ENCODE results near the gene EPB41. TPM values are rescaled to one million over a fixed set of nuclear protein-coding genes. Genes with fewer than 3 reads are reported as not detected.
A peak's percentile ranks its signal among the peaks of the same experiment; 100 is the strongest.
"Not testable (repeated sequence)": the region's sequence is repeated elsewhere in the genome, so short reads cannot be mapped to it uniquely, and the experiment has no call there.

EPB41 gene
- total RNA-seq, 1 donor from 2014 or later = 36.2 TPM

GRCh38 chr1:29113413-29114117 lies 199.2 kb downstream of the EPB41 start:
- no peak for DNase-seq

- DNase-seq = no peak
Measured at GRCh38 chr1:29114654-29115053, 200.3 kb downstream of the EPB41 start.

GRCh38 chr1:29117381-29117780 lies 203.0 kb downstream of the EPB41 start:
- no peak for DNase-seq

- no peak for DNase-seq
Measured at GRCh38 chr1:29119121-29119929, 205.0 kb downstream of the EPB41 start.

GRCh38 chr1:29120367-29120766 lies 206.0 kb downstream of the EPB41 start:
- no peak for DNase-seq

GRCh38 chr1:29120947-29121485 lies 206.6 kb downstream of the EPB41 start:
- peak; percentile 70 for DNase-seq

- no peak for DNase-seq
Measured at GRCh38 chr1:29121516-29121935, 207.2 kb downstream of the EPB41 start.

- DNase-seq = peak; percentile 17
Measured at GRCh38 chr1:29121936-29122681, 207.7 kb downstream of the EPB41 start.

GRCh38 chr1:29122682-29123052 lies 208.3 kb downstream of the EPB41 start:
- DNase-seq = peak; percentile 24

- DNase-seq = peak; percentile 31
Measured at GRCh38 chr1:29123053-29123886, 208.9 kb downstream of the EPB41 start.

GRCh38 chr1:29123887-29124365 lies 209.6 kb downstream of the EPB41 start, which contains the start of gene TMEM200B:
TSS of gene TMEM200B (minus strand) at chr1:29123903. CDS start at chr1:29121828, 2,075 bp downstream.
- DNase-seq = no peak

- DNase-seq = peak; percentile 75
Measured at GRCh38 chr1:29124366-29125236, 210.2 kb downstream of the EPB41 start.

- DNase-seq = no peak
Measured at GRCh38 chr1:29125237-29125641, 210.9 kb downstream of the EPB41 start.

- DNase-seq = no peak
Measured at GRCh38 chr1:29125788-29126187, 211.4 kb downstream of the EPB41 start.

- DNase-seq = no peak
Measured at GRCh38 chr1:29126198-29126597, 211.8 kb downstream of the EPB41 start.

- no peak for DNase-seq
Measured at GRCh38 chr1:29128739-29129138, 214.4 kb downstream of the EPB41 start.

GRCh38 chr1:29129916-29130315 lies 215.5 kb downstream of the EPB41 start:
- no peak for DNase-seq

GRCh38 chr1:29131056-29131455 lies 216.7 kb downstream of the EPB41 start:
- not testable (repeated sequence) for DNase-seq

GRCh38 chr1:29133861-29134694 lies 219.7 kb downstream of the EPB41 start:
- no peak for DNase-seq

- peak; percentile 17 for DNase-seq
Measured at GRCh38 chr1:29134695-29135028, 220.3 kb downstream of the EPB41 start.
